Activated T-cell treated with anti-CD3 and anti-CD28 coated beads, Interleukin-2, amount 50 U/mL, for 48 hours (primary cell): ENCODE results near the gene LIN28B.

Source experiments
- DNase-seq, 2 experiments: peaks; one replicate each; pipeline ENCODE4 v3.0.0-alpha.2; 2020

The LIN28B gene

GRCh38 chr6:105015482-105015881, 58.6 kb downstream of the LIN28B start:
- no peak for DNase-seq

- no peak for DNase-seq
These were observed 62.4 kb downstream of the LIN28B start for GRCh38 chr6:105019285-105019684.

GRCh38 chr6:105021399-105021798, 64.5 kb downstream of the LIN28B start:
- DNase-seq: no peak

- DNase-seq: no peak
These were observed 65.5 kb downstream of the LIN28B start for GRCh38 chr6:105022416-105022815.

GRCh38 chr6:105024803-105025202, 67.9 kb downstream of the LIN28B start:
- no peak for DNase-seq

- no peak for DNase-seq
These were observed 72.0 kb downstream of the LIN28B start for GRCh38 chr6:105028898-105029297.

GRCh38 chr6:105029581-105029980, 72.7 kb downstream of the LIN28B start:
- DNase-seq: no peak

- DNase-seq: no peak
These were observed 77.6 kb downstream of the LIN28B start for GRCh38 chr6:105034470-105034869.

GRCh38 chr6:105035299-105035698, 78.4 kb downstream of the LIN28B start:
- no peak for DNase-seq

- DNase-seq: no peak
These were observed 79.4 kb downstream of the LIN28B start for GRCh38 chr6:105036351-105036750.

GRCh38 chr6:105038259-105038658, 81.4 kb downstream of the LIN28B start:
- no peak for DNase-seq

GRCh38 chr6:105041880-105042279, 85.0 kb downstream of the LIN28B start:
- DNase-seq: no peak

GRCh38 chr6:105042648-105043047, 85.7 kb downstream of the LIN28B start:
- DNase-seq: no peak

GRCh38 chr6:105043979-105044378, 87.1 kb downstream of the LIN28B start:
- no peak for DNase-seq

GRCh38 chr6:105045526-105045925, 88.6 kb downstream of the LIN28B start:
- no peak for DNase-seq

- no peak for DNase-seq
These were observed 95.1 kb downstream of the LIN28B start for GRCh38 chr6:105051941-105052471.

- DNase-seq: no peak
These were observed 99.7 kb downstream of the LIN28B start for GRCh38 chr6:105056646-105057045.

GRCh38 chr6:105057160-105057559, 100.3 kb downstream of the LIN28B start:
- no peak for DNase-seq

- no peak for DNase-seq
These were observed 101.4 kb downstream of the LIN28B start for GRCh38 chr6:105058316-105058715.

- DNase-seq: no peak
These were observed 101.9 kb downstream of the LIN28B start for GRCh38 chr6:105058846-105059245.

GRCh38 chr6:105066233-105066632, 109.3 kb downstream of the LIN28B start:
- DNase-seq: no peak

GRCh38 chr6:105066836-105067235, 109.9 kb downstream of the LIN28B start:
- no peak for DNase-seq

GRCh38 chr6:105067329-105067728, 110.4 kb downstream of the LIN28B start:
- no peak for DNase-seq

GRCh38 chr6:105068407-105068806, 111.5 kb downstream of the LIN28B start:
- no peak for DNase-seq

GRCh38 chr6:105069821-105070445, 113.0 kb downstream of the LIN28B start:
- DNase-seq: no peak
